WI38 (cell line): ENCODE results near the gene PAX6.

Experiments
- H3K4me3 ChIP-seq: 2 replicates; pipeline ENCODE4 v1.5.1; 2011; ENCODE audit warnings: low read depth, mild to moderate bottlenecking, control low read depth, low read length
- TF ChIP-seq, protein P1 (sequence below): IDR thresholded peaks from 2 replicates; pipeline ENCODE4 v1.5.1; 2012; ENCODE audit warnings: low read depth, mild to moderate bottlenecking, control low read depth, low read length

The PAX6 gene

DNA sequence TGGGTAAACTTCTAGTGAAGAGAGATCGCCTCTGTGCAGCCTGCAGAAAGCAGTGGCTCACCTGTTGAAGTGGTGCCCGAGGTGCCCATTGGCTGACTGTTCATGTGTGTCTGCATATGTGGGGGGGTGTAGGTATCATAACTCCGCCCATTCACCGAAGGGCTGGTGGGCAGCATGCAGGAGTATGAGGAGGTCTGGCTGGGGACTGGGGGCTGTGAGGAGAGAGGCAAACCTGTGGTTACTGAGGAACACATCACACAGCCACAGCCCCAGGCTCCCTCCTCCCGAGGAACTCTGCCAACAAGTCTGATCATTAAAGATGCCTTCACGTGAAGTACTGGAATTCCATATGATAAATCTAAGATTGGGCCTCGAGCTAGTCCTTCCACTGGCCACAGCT is 20.5 kb downstream of the PAX6 start:
- H3K4me3 ChIP-seq, result no peak overlapping the region

DNA sequence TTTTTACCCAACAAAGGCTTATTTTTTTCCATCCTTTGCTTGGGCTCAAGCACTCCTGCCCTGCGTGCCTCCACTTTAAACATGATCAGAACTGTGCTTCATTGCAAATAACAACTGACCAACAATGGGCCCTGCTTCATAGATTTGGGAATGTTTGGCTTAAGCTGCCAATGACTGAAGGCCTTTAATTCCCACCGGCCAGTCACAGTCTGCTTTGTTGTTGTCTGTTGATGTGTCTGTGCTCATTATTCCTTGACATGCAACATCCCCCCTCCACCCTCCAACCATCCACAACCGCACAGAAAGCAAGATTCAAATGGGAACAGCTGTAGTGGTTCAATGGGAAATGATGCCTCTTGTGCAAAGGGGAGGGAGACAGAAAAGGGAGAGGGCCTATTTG is 23.0 kb downstream of the PAX6 start:
- TF ChIP-seq, protein P1, sequence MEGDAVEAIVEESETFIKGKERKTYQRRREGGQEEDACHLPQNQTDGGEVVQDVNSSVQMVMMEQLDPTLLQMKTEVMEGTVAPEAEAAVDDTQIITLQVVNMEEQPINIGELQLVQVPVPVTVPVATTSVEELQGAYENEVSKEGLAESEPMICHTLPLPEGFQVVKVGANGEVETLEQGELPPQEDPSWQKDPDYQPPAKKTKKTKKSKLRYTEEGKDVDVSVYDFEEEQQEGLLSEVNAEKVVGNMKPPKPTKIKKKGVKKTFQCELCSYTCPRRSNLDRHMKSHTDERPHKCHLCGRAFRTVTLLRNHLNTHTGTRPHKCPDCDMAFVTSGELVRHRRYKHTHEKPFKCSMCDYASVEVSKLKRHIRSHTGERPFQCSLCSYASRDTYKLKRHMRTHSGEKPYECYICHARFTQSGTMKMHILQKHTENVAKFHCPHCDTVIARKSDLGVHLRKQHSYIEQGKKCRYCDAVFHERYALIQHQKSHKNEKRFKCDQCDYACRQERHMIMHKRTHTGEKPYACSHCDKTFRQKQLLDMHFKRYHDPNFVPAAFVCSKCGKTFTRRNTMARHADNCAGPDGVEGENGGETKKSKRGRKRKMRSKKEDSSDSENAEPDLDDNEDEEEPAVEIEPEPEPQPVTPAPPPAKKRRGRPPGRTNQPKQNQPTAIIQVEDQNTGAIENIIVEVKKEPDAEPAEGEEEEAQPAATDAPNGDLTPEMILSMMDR, result no peak
- H3K4me3 ChIP-seq, result no peak overlapping the region

More for the DNA sequence above, 20.5 kb downstream of the PAX6 start:
- TF ChIP-seq, protein P1, result no peak

DNA sequence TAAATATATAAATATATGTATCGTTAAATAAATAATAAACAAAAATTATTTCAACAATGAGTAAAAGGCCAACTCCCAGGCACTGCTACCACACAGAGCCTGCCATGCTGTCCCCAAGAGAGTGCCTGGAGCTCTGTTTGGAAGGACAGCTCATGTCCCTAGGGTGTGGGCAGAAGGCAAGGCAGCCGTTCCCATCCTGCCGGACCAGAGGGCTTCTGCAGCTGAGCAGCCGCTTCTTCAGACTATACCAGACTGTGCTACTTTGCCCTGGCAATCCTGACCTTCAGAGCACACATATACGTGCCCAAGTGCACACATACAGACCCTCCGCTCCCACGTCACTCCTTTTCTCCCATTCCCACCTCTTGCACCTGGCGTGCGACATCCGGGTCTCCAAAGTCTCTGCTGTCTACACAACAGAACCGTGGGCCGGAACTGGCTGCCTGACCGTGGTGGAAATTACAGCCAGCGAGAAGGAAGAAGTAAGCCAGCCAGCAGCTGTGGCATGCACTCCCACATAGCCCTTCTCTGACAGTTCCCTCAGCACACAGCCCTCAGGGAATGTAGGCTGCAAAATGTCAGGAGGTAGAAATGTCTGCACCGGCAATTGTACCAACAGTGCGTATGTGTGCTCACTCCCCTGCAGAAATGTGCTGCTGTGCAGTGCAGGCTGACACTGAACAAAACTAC is 24.0 kb downstream of the PAX6 start:
- TF ChIP-seq, protein P1, result no peak
- H3K4me3 ChIP-seq, result no peak overlapping the region

DNA sequence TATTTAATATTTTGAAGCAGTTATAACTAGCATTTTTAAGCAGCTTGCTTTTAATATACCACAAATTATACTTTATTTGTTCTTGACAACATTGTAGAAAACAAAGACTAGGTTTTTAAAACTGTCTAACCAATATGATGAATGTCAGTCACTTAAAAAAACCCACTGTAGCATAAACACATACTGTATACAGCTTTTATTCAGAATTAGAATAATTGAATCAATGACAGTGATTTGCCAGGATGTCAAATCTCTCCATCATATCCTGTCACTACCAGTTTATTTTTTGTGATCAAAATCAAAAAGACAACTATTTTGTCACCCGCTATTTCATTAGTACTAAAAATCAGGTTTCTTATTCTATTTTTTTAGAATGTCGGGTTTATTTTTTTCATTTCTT is 26.5 kb downstream of the PAX6 start:
- TF ChIP-seq, protein P1, result no peak
- H3K4me3 ChIP-seq, result no peak overlapping the region

DNA sequence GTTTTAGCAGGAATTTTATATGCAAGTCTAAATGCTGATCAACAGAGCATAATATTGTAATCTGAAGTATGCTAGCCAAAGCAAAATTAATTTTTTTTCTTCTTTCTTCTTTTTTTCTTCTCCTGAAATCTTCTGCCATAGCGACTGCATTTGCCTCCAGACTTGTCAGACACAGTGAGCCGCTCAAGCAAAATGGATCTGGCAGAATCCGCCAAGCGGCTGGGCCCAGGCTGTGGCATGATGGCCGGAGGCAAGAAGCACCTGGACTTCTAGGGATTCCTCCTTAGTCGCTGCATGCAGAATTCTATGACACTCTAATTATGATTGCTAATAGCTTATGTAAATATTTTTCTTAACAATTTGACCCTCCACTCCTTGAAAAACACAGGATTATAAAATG is 27.9 kb downstream of the PAX6 start:
- H3K4me3 ChIP-seq, result no peak overlapping the region
- TF ChIP-seq, protein P1, result no peak

DNA sequence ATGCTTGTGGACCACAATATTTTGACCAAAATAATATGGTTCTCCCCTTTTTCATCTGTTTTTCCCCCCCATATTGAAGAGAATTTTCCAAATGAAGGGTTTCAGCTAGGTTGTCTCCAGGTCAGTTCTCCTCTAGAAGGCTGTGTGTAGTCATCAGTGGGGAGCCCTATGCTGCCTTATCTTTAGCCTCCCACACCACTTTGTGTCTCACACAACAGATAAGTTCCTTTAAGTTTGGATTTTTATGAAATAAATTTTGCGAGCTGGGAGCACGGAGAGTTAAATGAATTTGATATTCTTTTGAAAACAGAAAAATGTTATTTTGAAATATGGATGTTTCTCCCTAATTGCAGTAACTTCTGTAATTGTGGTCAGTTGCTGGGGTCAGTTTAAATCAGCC is 28.9 kb downstream of the PAX6 start:
- TF ChIP-seq, protein P1, result no peak
- no peak overlapping the region for H3K4me3 ChIP-seq

DNA sequence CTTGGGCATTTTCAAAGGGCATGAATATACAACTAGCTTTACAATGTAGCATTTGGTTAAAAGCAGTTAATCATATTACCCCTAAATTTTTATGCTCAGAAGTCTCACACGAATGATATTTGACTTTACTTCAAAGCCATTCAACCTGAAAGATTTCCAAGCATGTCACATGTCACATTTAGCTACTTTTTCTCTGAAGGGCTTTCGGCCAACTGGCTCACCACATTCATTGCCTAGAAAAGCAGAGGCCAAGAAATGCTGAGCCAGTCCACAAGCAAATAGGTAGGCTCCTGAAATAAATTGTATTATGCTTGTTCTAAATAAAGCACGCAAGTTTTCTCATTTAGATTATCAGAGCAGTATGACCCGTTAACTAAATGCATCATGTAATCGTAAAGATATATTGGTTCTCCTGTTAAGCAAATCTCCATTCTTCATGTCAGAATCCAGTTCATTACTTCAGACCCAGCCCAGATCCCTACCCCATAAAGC is 30.6 kb downstream of the PAX6 start:
- TF ChIP-seq, protein P1, result no peak

More for the DNA sequence above, 30.6 kb downstream of the PAX6 start:
- no peak overlapping the region for H3K4me3 ChIP-seq
